HG03520 (cell line): Measurements from ENCODE around the gene BABAM2.
"Not testable (repeated sequence)": the region's sequence is repeated elsewhere in the genome, so short reads cannot be mapped to it uniquely, and the experiment has no call there.

Experiments used
- ATAC-seq: cut with Tn5 transposase; IDR thresholded peaks from one replicate; pipeline ENCODE4 v1.9.1; 2021; ENCODE audit warnings: mild to moderate bottlenecking, moderate library complexity; ENCODE audit not compliant: unreplicated experiment

The BABAM2 gene

GRCh38 chr2:28227498-28227897 is 337.0 kb downstream of the BABAM2 start:
- ATAC-seq = no peak

- no peak for ATAC-seq
Observed at GRCh38 chr2:28228434-28228995, 338.0 kb downstream of the BABAM2 start.

DNA sequence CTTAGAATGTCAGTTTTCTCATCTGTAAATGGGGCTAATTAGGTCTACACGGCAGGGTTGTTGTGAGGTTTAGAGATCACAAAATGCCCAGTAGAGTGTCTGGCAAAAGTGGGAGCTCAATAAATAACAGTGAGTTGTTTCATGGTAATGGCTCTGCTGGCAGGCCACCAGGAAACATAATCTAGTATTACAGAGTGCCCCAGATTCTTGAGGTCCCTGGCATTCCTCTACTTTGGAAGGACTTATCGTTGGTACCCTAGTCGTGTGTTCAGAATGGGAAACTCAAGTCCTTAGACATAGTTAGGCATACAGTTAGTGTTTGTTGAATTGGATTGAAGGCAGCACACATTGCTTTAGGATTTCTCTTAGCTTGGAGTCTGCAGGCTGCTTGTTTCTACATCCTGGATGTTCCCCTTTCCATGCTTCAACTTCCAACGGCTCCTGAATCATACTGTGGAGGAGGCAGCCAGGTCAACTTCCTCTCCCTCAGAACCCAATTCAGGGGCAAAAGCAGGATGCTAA is 340.6 kb downstream of the BABAM2 start:
- ATAC-seq = no peak

- no peak for ATAC-seq
Observed at GRCh38 chr2:28232295-28232694, 341.8 kb downstream of the BABAM2 start.

DNA sequence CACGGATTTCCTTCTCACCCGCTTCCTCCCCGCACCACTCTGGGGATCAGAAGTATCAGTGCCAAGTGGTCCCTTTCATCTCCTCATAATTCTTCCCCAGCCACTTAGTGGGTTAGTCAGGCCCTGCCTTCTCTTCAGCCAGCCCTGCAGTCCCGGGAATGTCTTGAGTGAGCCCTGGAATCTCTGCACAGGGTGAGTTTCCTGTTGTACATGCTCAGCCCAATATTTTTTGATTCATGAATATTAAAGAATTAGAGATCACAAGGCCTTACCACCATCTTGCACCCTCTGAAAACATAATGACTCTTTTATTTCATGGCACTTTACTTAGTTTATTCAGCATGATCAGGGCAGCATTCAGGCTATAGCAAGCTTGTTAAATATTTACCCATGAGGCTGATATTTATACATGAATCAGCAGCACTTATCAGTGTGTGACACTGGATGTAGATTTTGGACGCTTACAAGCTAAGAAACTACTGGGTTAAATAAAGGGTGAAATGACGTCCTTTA is 342.7 kb downstream of the BABAM2 start:
- ATAC-seq = no peak

DNA sequence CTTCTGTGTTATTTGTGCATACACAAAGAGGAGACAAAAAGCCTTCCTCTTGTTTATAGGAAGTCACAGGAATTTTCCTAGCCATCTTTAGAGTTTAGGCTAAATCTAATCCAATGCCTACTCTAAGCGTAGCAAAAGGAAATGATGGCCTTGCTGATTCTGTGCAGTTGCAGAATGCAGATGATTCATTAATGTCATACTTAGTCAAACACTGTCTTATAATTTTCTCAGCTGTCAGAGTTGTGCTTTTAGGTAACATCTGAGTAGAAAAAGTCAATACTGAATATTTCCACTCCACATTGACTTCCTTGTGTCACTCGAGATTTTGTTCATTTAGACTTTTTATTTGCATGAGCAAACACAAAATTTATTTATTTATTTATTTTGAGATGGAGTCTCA is 344.3 kb downstream of the BABAM2 start:
- no peak for ATAC-seq

- ATAC-seq = no peak
Observed at GRCh38 chr2:28239207-28239606, 348.7 kb downstream of the BABAM2 start.

DNA sequence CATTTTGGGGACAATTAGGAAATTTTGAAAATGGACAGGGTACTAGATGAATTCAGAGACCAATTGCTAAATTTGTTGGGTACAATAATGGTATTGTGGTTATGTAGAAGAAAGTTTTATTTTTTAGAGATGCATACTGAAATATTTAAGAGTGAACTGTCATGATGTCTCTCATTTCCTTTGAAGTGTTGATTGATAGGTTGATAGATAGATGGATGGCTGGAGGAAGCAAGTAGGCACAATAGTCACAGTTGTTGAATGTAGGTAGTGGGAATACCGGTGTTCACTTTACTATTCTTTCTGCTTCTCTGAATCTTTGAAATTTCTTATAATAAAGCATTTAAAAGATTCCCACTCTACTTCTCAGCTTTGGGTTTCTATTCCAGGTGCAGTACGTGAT is 350.4 kb downstream of the BABAM2 start:
- no peak for ATAC-seq

DNA sequence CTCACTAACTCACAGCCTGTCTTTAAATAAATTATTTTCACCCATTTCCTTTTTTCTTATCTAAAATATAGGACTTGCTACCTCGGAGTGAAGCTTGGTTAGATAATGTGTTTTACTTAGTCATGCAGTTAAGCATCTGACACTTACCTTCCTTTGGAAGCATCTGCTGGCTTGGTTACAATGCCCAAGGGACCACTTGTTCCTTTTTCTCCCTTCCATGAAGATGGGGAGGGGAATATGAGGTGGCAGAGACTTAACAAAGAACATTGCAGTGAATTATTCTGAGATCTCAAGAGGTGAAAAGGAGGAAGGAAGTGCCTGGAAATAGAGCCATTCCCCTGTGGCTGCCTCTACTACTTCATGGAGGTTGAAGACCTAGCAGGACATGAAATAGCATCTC is 356.8 kb downstream of the BABAM2 start:
- ATAC-seq = no peak

GRCh38 chr2:28247734-28248133 is 357.2 kb downstream of the BABAM2 start:
- no peak for ATAC-seq

DNA sequence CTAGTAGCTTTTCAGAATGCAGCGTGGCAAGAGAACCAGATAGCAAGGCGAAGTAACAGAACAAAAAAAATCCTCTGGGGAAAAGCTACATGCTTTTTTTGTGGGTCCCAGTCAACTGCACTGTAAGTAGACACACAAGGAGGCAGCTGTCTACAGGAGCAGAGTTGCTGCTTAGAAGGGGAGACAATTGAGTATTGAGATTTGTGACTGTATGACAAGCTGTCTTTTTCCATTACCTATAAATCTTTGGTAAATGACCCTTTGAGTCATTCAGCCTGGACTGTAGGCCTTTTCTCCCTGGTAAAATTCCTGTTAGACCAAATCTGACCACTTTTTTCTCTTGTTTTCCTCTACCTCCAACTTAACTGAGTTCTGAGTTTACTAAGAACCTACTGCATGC is 358.0 kb downstream of the BABAM2 start:
- no peak for ATAC-seq

DNA sequence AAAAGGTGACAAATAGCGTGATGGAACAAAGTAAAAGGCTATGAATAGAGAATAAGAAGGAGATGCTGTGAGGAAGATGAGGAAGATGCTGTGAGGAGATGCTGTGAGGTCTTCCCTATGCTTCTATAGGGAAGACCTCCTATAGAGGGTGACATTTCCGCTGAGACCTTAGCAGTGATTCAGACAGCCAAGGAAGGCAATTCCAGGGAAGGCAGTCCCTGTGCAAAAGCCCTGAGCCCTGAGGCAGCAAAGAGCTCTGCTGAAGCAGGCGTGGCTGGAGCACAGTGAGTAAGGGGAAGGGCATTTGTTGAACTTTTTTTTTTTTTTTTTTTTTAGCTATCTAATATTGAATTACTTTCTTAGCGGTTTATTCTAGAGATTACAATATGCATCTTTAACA is 359.5 kb downstream of the BABAM2 start:
- ATAC-seq = no peak

- no peak for ATAC-seq
Observed at GRCh38 chr2:28251337-28251736, 360.8 kb downstream of the BABAM2 start.

GRCh38 chr2:28252311-28252710 is 361.8 kb downstream of the BABAM2 start:
- peak; percentile 69 for ATAC-seq

DNA sequence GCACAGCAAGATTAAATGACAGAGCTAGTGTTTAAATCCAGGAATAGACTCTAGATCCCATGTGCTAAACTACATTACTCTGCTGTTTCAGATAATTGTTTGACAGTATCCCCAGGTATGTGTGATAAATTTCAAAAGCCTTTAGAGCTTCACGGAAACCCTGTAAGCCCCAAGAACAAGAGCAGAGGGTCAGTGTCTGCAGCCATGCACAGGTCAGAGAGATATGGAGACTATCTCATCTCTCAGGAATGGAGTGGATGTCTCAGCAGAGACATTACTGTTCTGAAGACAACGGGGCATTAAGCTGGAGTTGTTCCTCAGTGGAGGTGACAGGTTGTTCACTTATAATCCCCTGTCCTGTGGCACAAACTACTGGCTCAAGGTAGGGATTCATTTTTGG is 363.0 kb downstream of the BABAM2 start:
- ATAC-seq = no peak

DNA sequence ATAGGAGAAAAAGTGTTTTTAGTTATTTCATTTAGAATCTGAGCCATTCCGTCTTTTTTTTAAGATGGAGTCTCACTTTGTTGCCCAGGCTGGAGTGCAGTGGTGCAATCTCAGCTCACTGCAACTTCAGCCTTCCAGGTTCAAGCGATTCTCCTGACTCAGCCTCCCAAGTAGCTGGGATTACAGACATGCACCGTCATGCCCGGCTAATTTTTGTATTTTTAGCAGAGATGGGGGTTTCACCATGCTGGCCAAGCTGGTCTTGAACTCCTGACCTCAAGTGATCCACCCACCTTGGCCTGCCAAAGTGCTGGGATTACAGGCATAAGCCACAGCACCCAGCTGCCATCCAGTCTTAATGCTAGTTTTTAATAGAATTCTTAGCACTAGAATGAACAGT is 364.7 kb downstream of the BABAM2 start:
- ATAC-seq = not testable (repeated sequence)

- ATAC-seq = no peak
Observed at GRCh38 chr2:28257182-28257581, 366.7 kb downstream of the BABAM2 start.

- not testable (repeated sequence) for ATAC-seq
Observed at GRCh38 chr2:28259226-28259625, 368.7 kb downstream of the BABAM2 start.

DNA sequence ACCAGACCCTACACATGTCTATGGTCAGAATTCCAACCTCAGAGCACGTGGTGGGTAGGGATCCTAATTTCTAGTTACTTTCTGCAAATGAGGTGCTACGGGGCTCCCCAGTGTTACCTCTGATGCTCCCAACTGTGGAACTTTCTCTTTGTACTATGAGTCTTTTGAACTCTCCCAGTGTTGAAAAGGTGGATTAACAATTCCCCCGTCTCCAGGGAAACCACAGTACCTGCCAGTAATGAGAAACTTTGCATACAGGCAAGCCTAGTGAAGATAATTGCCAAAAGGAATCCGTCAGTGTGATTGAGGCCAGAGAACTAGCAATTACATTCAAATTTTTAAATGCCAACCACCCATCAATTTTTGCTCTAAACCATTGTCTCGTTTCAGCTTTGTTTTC is 373.2 kb downstream of the BABAM2 start:
- no peak for ATAC-seq

DNA sequence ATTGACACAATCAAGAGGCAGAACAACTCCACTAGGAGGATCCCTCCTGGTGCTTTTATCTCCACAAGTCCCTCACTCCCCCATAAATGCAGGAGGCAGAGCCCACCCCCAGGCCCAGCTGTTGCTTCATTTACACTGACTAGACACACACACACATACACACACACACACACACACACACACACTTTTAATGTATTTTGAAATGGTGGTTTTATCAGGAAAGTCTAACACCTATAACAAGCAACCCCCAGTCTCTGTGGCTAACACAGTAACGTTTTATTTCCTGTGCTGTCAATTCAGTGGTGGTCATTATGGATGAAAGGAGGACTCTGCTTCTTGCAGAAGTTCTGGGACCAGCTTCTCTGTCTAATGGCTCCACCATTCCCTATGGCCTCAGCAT is 376.8 kb downstream of the BABAM2 start:
- ATAC-seq = no peak

DNA sequence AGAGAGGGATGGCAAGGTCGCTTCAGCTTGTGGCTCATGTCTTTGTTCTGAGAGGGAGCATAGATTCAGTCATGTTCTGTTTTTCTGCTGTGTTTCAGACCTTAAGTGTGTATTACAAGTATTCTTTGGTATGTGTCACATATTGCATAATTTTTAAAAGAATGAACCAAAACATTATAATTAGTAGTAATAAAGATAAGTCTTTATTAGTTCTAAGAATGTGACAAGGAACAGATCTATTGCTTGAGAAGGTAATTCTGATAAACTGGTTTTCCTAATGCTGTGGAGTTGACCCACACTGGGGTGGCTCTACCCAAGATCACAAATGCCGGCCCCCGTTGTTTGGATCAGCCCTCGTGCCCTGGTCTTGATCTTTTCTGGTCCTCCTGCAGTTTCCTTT is 377.9 kb downstream of the BABAM2 start:
- ATAC-seq = no peak

- no peak for ATAC-seq
Observed at GRCh38 chr2:28269019-28269784, 378.7 kb downstream of the BABAM2 start.
